Naive thymus-derived CD4-positive, alpha-beta T cell (primary cell): ENCODE measurements around the gene CFAP74. TPM values are rescaled to one million over a fixed set of nuclear protein-coding genes. Genes with fewer than 3 reads are reported as not detected.

Experiments
- ATAC-seq: fragments of 150-1000 bp; cut with Tn5 transposase; 2 replicates; pipeline ENCODE4 v1.10.0; 2021; ENCODE audit warnings: mild to moderate bottlenecking, moderate library complexity
- CTCF ChIA-PET: fragments of 350-600 bp; sonication (Branson Sonifier 250); formaldehyde crosslinking; loops from one replicate; lab custom pipeline; 2021; ENCODE audit warnings: antibody characterized with exemption; lab: Charles Lee
- POLR2A ChIA-PET: fragments of 350-600 bp; sonication (Branson Sonifier 250); formaldehyde crosslinking; loops from one replicate; lab custom pipeline; 2021; ENCODE audit warnings: antibody characterized with exemption, inconsistent platforms; lab: Charles Lee
- DNase-seq, 9 donors: peaks; one replicate each; pipeline versions ENCODE4 v3.0.0 to v3.0.0-alpha.2; 2020 to 2022; ENCODE audit warnings: mixed read lengths in 1 of 9
- H3K27ac ChIP-seq: one replicate; pipeline ENCODE4 v1.7.0; 2013; ENCODE audit warnings: mild to moderate bottlenecking, low read depth, low read length, moderate library complexity
- H3K27me3 ChIP-seq, 2 donors: one replicate each; pipeline ENCODE4 v1.7.0; 2013; ENCODE audit warnings: low read length in 2 of 2, mild to moderate bottlenecking in 2 of 2, moderate library complexity in 2 of 2; ENCODE audit not compliant: control insufficient read depth in 2 of 2, insufficient read depth in 2 of 2
- H3K36me3 ChIP-seq, 3 experiments: 1 replicate in 2 of 3; 2 replicates in 1 of 3; pipeline ENCODE4 v1.7.0; 2013; ENCODE audit warnings: low read length in 3 of 3, mild to moderate bottlenecking in 3 of 3, moderate library complexity in 1 of 3; ENCODE audit not compliant: insufficient read depth in 3 of 3, control insufficient read depth in 2 of 3
- H3K4me1 ChIP-seq, 2 donors: one replicate each; pipeline ENCODE4 v1.7.0; 2013; ENCODE audit warnings: low read length in 2 of 2, mild to moderate bottlenecking in 2 of 2, moderate library complexity in 1 of 2; ENCODE audit not compliant: control insufficient read depth in 2 of 2, insufficient read depth in 2 of 2
- H3K4me3 ChIP-seq: 2 replicates; pipeline ENCODE4 v1.7.0; 2013; ENCODE audit warnings: mild to moderate bottlenecking, low read length
- H3K9me3 ChIP-seq, 3 experiments: 1 replicate in 2 of 3; 2 replicates in 1 of 3; pipeline ENCODE4 v1.7.0; 2013; ENCODE audit warnings: low read length in 3 of 3; ENCODE audit not compliant: control insufficient read depth in 2 of 3
- H3K27ac Mint-ChIP-seq, 9 donors: one replicate each; pipeline ENCODE4 v1.8.0; 2020 to 2022; ENCODE audit warnings: mixed read lengths in 9 of 9, mild to moderate bottlenecking in 8 of 9, moderate library complexity in 5 of 9, inconsistent platforms in 2 of 9
- H3K27me3 Mint-ChIP-seq, 5 donors: one replicate each; pipeline ENCODE4 v1.8.0; 2021 to 2022; ENCODE audit warnings: mixed read lengths in 5 of 5, mild to moderate bottlenecking in 1 of 5
- H3K36me3 Mint-ChIP-seq, 5 donors: one replicate each; pipeline ENCODE4 v1.8.0; 2020 to 2022; ENCODE audit warnings: mixed read lengths in 5 of 5, mild to moderate bottlenecking in 3 of 5, inconsistent platforms in 1 of 5
- H3K4me1 Mint-ChIP-seq, 7 donors: one replicate each; pipeline ENCODE4 v1.8.0; 2020 to 2022; ENCODE audit warnings: mixed read lengths in 7 of 7, mild to moderate bottlenecking in 3 of 7, inconsistent platforms in 1 of 7
- H3K4me3 Mint-ChIP-seq, 10 donors: one replicate each; pipeline ENCODE4 v1.8.0; 2020 to 2022; ENCODE audit warnings: mild to moderate bottlenecking in 10 of 10, mixed read lengths in 10 of 10, moderate library complexity in 6 of 10, inconsistent platforms in 2 of 10
- H3K9me3 Mint-ChIP-seq, 11 donors: one replicate each; pipeline ENCODE4 v1.8.0; 2020 to 2022; ENCODE audit warnings: mixed read lengths in 11 of 11, mild to moderate bottlenecking in 4 of 11, inconsistent platforms in 1 of 11, moderate library complexity in 1 of 11
- intact Hi-C, 2 donors: fragments of 100-400 bp; cut with micrococcal nuclease; formaldehyde crosslinking; loops; one replicate each; pipeline ENCODE4 v1.15.1; 2023
- polyA plus RNA-seq, 2 donors: library from polyadenylated mRNA; unstranded; fragments of 300-500 nt; fragmentation: Illumina TruSeq; gene quantifications; one replicate each; pipeline ENCODE4 v1.2.3, GENCODE V29; 2021
- total RNA-seq, 6 experiments: library from RNA in 5 of 6; stranded (reverse) in 5 of 6; gene quantifications; 1 replicate in 5 of 6; 2 replicates in 1 of 6; pipeline ENCODE4 v1.2.3 and lab custom pipeline; 2021 to 2026

Gene CFAP74
- total and polyA plus RNA-seq, 7 experiments from 2014 or later, result not detected

- no peak for ATAC-seq
- no peak overlapping the region for H3K27ac ChIP-seq
- H3K27me3 ChIP-seq, result no peaks in the 10 kb centered on the region
- Mint-ChIP-seq H3K4me1 (peaks cover 0 to 7% (median 3%) of the 10 kb centered on the region in 7 donors), H3K27me3 (no peaks in the 10 kb centered on the region), H3K27ac (no peak overlapping the region), H3K4me3 (no peak overlapping the region), H3K9me3 (peaks cover 0 to 1% (median 0%) of the 10 kb centered on the region in 11 donors), H3K36me3 (no peaks in the 10 kb centered on the region)
- peaks cover 3 to 6% of the 10 kb centered on the region in 2 donors for H3K4me1 ChIP-seq
- no peaks in the 10 kb centered on the region for H3K9me3 ChIP-seq
- intact Hi-C loops, result loop anchor here in 1 of 2 donors (5.0 kb wide), 1 partner anchor 105 kb away; no protein-coding TSS in a partner anchor
- H3K4me3 ChIP-seq, result no peak overlapping the region
- DNase-seq, result no peak
- POLR2A ChIA-PET, result no interaction called here
- H3K36me3 ChIP-seq, result no peaks in the 10 kb centered on the region
- CTCF ChIA-PET, result interaction anchor here (3.7 kb wide), 1 partner anchor 103 kb away, joined by 18 read pairs; no protein-coding TSS in a partner anchor
Observed at GRCh38 chr1:1941868-1942752, 61.5 kb downstream of the CFAP74 start.

GRCh38 chr1:1941211-1941841 lies 62.3 kb downstream of the CFAP74 start:
- no peak for ATAC-seq
- Mint-ChIP-seq H3K27me3 (no peaks in the 10 kb centered on the region), H3K27ac (no peak overlapping the region), H3K4me1 (peaks cover 0 to 7% (median 3%) of the 10 kb centered on the region in 7 donors), H3K4me3 (no peak overlapping the region), H3K36me3 (no peaks in the 10 kb centered on the region), H3K9me3 (peaks cover 0 to 1% (median 0%) of the 10 kb centered on the region in 11 donors)
- DNase-seq, result no peak
- Histone ChIP-seq H3K4me1 (peaks cover 3 to 6% of the 10 kb centered on the region in 2 donors), H3K27ac (no peak overlapping the region), H3K4me3 (no peak overlapping the region), H3K9me3 (no peaks in the 10 kb centered on the region), H3K27me3 (no peaks in the 10 kb centered on the region), H3K36me3 (no peaks in the 10 kb centered on the region)
- CTCF ChIA-PET, result interaction anchor here (3.7 kb wide), 1 partner anchor 104 kb away, joined by 18 read pairs; no protein-coding TSS in a partner anchor
- intact Hi-C loops, result loop anchor here in 1 of 2 donors (5.0 kb wide), 1 partner anchor 106 kb away; no protein-coding TSS in a partner anchor
- POLR2A ChIA-PET, result no interaction called here

- H3K9me3 ChIP-seq, result no peaks in the 10 kb centered on the region
- H3K4me1 Mint-ChIP-seq, result peaks cover 0 to 7% (median 3%) of the 10 kb centered on the region in 7 donors
- intact Hi-C loops, result loop anchor here in 1 of 2 donors (5.0 kb wide), 1 partner anchor 107 kb away; no protein-coding TSS in a partner anchor
- H3K4me1 ChIP-seq, result peaks cover 3 to 6% of the 10 kb centered on the region in 2 donors
- H3K27ac Mint-ChIP-seq, result no peak overlapping the region
- no peak for DNase-seq
- peaks cover 0 to 9% (median 0%) of the 10 kb centered on the region in 11 donors for H3K9me3 Mint-ChIP-seq
- H3K27me3 ChIP-seq, result no peaks in the 10 kb centered on the region
- no peaks in the 10 kb centered on the region for H3K27me3 Mint-ChIP-seq
- no peak overlapping the region for H3K27ac ChIP-seq
- ATAC-seq, result no peak
- no peak overlapping the region for H3K4me3 ChIP-seq
- CTCF ChIA-PET, result no interaction called here
- POLR2A ChIA-PET, result no interaction called here
- no peak overlapping the region for H3K4me3 Mint-ChIP-seq
- no peaks in the 10 kb centered on the region for H3K36me3 Mint-ChIP-seq
- no peaks in the 10 kb centered on the region for H3K36me3 ChIP-seq
Observed at GRCh38 chr1:1940123-1940425, 63.5 kb downstream of the CFAP74 start.

GRCh38 chr1:1939296-1940122 lies 64.1 kb downstream of the CFAP74 start:
- H3K27ac ChIP-seq, result no peak overlapping the region
- Mint-ChIP-seq H3K27ac (no peak overlapping the region), H3K9me3 (peaks cover 0 to 15% (median 0%) of the 10 kb centered on the region in 11 donors), H3K4me3 (no peak overlapping the region), H3K27me3 (no peaks in the 10 kb centered on the region), H3K36me3 (peaks cover 0 to 2% (median 0%) of the 10 kb centered on the region in 5 donors), H3K4me1 (peaks cover 0 to 7% (median 3%) of the 10 kb centered on the region in 7 donors)
- no peak for ATAC-seq
- H3K36me3 ChIP-seq, result no peaks in the 10 kb centered on the region
- H3K9me3 ChIP-seq, result no peaks in the 10 kb centered on the region
- CTCF ChIA-PET, result no interaction called here
- peaks cover 3 to 6% of the 10 kb centered on the region in 2 donors for H3K4me1 ChIP-seq
- DNase-seq, result no peak
- POLR2A ChIA-PET, result interaction anchor here (0.5 kb wide), 1 partner anchor 413 kb away, joined by 7 read pairs; no protein-coding TSS in a partner anchor
- intact Hi-C loops, result loop anchor here in 1 of 2 donors (5.0 kb wide), 1 partner anchor 108 kb away; no protein-coding TSS in a partner anchor
- no peak overlapping the region for H3K4me3 ChIP-seq
- no peaks in the 10 kb centered on the region for H3K27me3 ChIP-seq

- Mint-ChIP-seq H3K36me3 (peaks cover 0 to 7% (median 0%) of the 10 kb centered on the region in 5 donors), H3K27ac (no peak overlapping the region), H3K4me1 (peaks cover 0 to 2% (median under 1%) of the 10 kb centered on the region in 7 donors), H3K27me3 (no peaks in the 10 kb centered on the region), H3K9me3 (peaks cover 0 to 21% (median 0%) of the 10 kb centered on the region in 11 donors), H3K4me3 (no peak overlapping the region)
- no peaks in the 10 kb centered on the region for H3K9me3 ChIP-seq
- DNase-seq (no peak), ATAC-seq (no peak)
- H3K36me3 ChIP-seq, result no peaks in the 10 kb centered on the region
- POLR2A ChIA-PET, result no interaction called here
- intact Hi-C loops, result no loop called here
- CTCF ChIA-PET, result no interaction called here
- H3K27ac ChIP-seq, result no peak overlapping the region
- peaks cover 0 to under 1% of the 10 kb centered on the region in 2 donors for H3K4me1 ChIP-seq
- no peaks in the 10 kb centered on the region for H3K27me3 ChIP-seq
- no peak overlapping the region for H3K4me3 ChIP-seq
Observed at GRCh38 chr1:1938613-1939295, 64.8 kb downstream of the CFAP74 start.

- H3K4me3 Mint-ChIP-seq, result no peak overlapping the region
- DNase-seq, result no peak
- Histone ChIP-seq H3K4me1 (no peaks in the 10 kb centered on the region), H3K36me3 (no peaks in the 10 kb centered on the region), H3K27ac (no peak overlapping the region), H3K4me3 (no peak overlapping the region), H3K9me3 (no peaks in the 10 kb centered on the region), H3K27me3 (no peaks in the 10 kb centered on the region)
- intact Hi-C loops, result no loop called here
- no peak for ATAC-seq
- CTCF ChIA-PET, result no interaction called here
- peaks cover 0 to 7% (median 0%) of the 10 kb centered on the region in 5 donors for H3K36me3 Mint-ChIP-seq
- peaks cover 0 to 23% (median 0%) of the 10 kb centered on the region in 11 donors for H3K9me3 Mint-ChIP-seq
- H3K27me3 Mint-ChIP-seq, result no peaks in the 10 kb centered on the region
- POLR2A ChIA-PET, result no interaction called here
- H3K4me1 Mint-ChIP-seq, result no peaks in the 10 kb centered on the region
- no peak overlapping the region for H3K27ac Mint-ChIP-seq
Observed at GRCh38 chr1:1938276-1938573, 65.4 kb downstream of the CFAP74 start.
